Thyroid gland (tissue), 4 donors: Measurements from ENCODE around the gene COX20.

Source experiments
- POLR2A ChIP-seq, 2 donors: fragments of 450-650 bp; IDR thresholded peaks; one replicate each; pipeline ENCODE4 v1.6.1; 2017; ENCODE audit warnings: antibody characterized with exemption in 2 of 2, mild to moderate bottlenecking in 2 of 2, moderate library complexity in 1 of 2
- TF ChIP-seq, protein P1 (sequence below), 6 experiments: fragments of 200-600 bp in 3 of 6; fragments of 450-650 bp in 3 of 6; sonication (generic) in 3 of 6; IDR thresholded peaks; one replicate each; pipeline ENCODE4 v1.5.1; 2016 to 2019; ENCODE audit warnings: antibody characterized with exemption in 6 of 6, mild to moderate bottlenecking in 2 of 6, inconsistent platforms in 1 of 6, moderate library complexity in 1 of 6

DNA sequence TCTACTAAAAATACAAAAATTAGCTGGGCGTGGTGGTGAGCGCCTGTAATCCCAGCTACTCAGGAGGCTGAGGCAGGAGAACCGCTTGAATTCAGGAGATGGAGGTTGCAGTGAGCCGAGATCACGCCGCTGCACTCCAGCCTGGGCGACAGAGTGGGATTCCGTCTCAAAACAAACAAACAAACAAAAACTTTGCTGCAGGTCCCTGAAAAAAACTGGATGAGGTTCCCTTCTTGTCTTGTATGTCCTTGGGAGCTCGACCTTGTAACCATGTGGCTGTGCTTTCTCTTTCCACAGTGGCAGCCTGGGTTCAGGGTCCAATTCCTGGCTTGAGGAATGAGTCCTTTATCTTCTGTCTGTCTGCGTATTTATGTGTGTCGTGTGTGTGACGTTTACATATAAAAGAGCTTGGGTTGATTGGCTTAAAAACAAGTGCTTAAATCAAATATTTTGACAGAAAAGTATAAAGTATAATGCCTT lies 18.0 kb upstream of the COX20 start:
- TF ChIP-seq, protein P1, sequence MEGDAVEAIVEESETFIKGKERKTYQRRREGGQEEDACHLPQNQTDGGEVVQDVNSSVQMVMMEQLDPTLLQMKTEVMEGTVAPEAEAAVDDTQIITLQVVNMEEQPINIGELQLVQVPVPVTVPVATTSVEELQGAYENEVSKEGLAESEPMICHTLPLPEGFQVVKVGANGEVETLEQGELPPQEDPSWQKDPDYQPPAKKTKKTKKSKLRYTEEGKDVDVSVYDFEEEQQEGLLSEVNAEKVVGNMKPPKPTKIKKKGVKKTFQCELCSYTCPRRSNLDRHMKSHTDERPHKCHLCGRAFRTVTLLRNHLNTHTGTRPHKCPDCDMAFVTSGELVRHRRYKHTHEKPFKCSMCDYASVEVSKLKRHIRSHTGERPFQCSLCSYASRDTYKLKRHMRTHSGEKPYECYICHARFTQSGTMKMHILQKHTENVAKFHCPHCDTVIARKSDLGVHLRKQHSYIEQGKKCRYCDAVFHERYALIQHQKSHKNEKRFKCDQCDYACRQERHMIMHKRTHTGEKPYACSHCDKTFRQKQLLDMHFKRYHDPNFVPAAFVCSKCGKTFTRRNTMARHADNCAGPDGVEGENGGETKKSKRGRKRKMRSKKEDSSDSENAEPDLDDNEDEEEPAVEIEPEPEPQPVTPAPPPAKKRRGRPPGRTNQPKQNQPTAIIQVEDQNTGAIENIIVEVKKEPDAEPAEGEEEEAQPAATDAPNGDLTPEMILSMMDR (IDR thresholded peaks at IDR 0.05): no peak
- no peak for TF ChIP-seq POLR2A (IDR thresholded peaks at IDR 0.05)
